GM12872 (cell line): ENCODE results near the gene GNAI1.

ENCODE experiments used
- CTCF ChIP-seq: IDR thresholded peaks from 3 replicates; pipeline ENCODE4 v1.5.1; 2011; ENCODE audit warnings: low read depth, mild to moderate bottlenecking, low read length, moderate library complexity; ENCODE audit not compliant: insufficient read depth

Gene GNAI1

GRCh38 chr7:80204454-80204853 is 69.8 kb downstream of the GNAI1 start:
- no peak for TF ChIP-seq CTCF

GRCh38 chr7:80204919-80205318 is 70.3 kb downstream of the GNAI1 start:
- no peak for TF ChIP-seq CTCF

- TF ChIP-seq CTCF: no peak
Measured at GRCh38 chr7:80206763-80207162, 72.1 kb downstream of the GNAI1 start.

- TF ChIP-seq CTCF: no peak
Measured at GRCh38 chr7:80207501-80207900, 72.9 kb downstream of the GNAI1 start.

- no peak for TF ChIP-seq CTCF
Measured at GRCh38 chr7:80208700-80209099, 74.1 kb downstream of the GNAI1 start.

- TF ChIP-seq CTCF: no peak
Measured at GRCh38 chr7:80210400-80210799, 75.8 kb downstream of the GNAI1 start.

- no peak for TF ChIP-seq CTCF
Measured at GRCh38 chr7:80213814-80214213, 79.2 kb downstream of the GNAI1 start.

GRCh38 chr7:80215734-80216133 is 81.1 kb downstream of the GNAI1 start:
- no peak for TF ChIP-seq CTCF
